Measurements from ENCODE around the gene PCLO.
A peak's percentile ranks its signal among the peaks of the same experiment; 100 is the strongest.

The PCLO gene

DNA sequence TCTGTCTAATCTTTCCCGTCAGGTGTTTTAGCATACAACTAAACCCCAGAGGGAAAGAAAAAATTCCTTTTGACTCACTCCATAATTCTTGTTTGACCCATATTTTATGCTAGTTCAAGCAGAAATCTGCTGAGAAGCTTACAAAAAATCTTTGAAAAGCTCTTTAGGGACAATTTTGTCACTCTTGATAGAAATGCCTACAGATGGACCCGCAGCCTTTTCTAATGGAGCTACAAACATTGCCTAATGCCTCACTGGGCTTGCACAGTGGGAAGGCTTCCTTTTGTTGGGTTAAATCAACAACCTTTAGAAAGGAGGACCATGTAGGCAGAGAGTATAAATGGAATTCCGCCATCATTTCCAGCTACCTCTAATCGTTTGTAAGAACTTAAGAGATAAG, 344.5 kb downstream of the PCLO start:
- no peak for DNase-seq

DNA sequence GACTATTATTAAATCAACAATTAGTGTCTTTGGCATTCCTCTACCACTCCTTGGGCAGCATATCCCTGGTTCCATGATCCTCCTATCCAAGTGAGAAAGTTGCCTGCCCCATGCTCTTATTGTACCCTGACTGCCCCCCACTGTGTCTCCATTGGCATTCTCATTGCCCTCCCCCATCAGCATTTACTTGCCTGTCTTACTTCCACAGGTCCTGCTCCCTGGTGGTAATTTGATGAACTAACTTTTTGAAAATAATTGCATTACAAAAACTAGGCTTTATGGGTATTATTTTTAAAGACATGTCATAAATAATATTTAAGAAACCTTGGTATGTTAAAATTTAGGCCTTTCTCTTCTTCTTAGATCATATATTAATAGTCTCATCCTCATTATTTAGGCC, 346.4 kb downstream of the PCLO start:
- DNase-seq = no peak

DNA sequence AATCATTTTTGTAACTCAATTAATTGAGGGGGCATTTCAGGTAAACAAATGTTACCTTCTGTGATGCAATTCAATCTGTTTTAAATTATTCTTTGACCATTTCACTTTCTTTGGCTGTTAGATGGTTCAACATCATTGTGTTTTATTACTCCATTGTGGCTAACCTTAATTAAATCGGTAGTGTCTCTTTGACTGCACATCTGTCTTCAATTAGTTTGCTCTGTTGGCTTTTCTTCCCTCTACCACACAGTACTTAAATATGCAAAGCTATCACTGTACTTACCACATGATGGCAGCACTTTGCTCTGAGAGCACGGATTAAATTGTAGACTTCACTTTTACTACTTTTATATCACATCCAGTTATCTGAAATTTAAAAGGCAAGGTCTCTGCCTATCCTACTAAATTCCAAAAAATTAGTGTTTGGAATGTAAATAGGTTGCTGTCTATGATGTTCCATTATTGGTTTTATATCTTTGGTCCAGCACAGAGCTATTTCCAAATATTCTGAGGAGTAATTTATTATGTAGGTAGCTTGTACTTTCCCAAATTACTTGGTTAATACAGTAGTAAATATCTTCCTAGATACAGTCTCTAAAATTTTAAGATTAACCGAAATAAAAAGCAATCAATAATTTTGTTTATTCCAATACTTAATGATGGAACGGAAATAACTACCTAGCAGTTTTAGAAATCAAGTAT, 352.0 kb downstream of the PCLO start:
- peak; percentile 51 to 70 for DNase-seq

DNA sequence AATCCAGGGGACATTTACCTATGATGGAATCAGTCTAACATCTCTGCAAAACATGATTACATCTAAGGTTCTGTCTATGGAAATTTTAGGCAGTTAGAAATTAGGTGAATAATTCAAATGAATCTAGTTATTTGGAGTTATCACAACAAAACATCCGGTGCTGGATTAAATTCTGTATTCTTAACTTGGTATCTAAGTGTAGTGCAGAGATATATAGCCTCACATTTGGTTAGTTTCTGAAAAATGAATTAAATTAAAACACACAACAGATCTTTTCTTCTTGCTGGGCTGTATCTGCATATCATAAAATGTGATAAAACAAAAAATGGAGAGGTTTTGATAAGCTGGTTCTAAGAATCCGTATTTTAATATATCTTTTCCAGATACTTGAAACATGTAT, 354.1 kb downstream of the PCLO start:
- no peak for DNase-seq

DNA sequence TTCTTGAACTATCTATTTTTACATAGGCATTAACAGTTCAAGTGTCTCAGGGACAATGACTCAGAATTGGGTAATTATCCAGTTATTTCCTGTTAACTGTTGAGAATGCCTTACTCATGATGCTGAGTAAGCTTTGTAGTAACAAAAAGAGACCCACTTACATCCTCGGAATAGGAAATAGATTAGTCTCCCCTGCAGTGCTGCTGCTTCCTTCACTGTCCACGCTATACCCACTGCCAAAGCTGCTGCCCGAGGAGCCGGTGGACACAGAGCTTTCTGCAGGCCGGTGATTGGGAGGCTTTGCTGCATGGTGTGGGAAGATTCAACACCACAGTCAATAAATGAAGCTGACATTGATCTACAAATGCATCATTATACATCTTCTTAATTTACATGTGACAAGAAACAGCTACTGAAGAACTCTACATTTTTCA, 357.1 kb downstream of the PCLO start:
- DNase-seq = no peak

DNA sequence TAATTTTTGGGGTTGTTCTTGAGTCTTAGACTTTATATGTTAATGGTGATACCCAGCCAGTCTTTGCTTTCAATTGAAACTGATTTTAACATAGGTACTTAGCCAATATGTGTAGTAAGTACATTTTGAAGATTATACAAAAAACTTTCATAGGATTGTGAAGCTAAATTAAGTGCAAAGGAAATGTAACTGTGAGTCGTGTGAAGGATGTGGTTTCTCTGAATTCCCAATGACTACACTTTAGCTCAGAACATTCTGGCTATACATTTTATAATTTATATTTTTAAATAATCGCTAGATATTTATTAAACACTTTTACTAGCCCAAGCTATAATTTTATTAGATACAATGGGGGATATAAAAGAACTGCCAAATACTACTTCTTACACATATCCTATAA, 359.3 kb downstream of the PCLO start:
- DNase-seq = no peak

DNA sequence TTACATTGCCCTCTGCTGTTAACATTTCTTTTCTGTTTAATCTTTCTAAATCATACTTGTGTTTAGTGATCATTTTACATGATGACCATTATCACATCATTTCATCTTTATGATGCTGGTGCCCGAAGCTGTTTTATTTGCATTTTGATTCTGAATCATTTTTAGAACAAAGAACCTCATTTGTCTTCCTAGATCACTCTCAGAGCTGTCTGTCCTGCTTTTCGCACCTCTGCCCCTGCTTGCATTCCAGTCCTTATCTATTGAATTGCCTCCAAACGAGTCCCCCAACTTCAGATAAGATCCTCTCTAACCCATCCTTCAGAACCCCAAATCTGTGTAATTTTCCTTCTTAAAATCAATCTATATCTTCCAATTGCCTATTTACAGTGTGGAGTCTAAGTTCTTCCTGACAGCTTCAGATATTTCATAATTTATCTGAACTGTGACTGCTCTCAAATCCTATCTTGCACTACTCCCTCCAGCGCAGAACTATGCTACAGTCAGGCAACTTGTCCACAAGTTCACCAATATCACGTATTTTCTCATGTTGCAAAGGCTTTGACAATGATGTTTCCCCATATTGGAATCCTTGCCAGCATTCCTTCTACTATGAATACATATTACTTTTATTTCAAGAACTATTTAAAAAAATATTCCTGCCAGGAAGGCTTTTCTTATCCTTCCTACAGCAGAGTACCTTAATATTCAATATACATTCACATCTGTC, 372.6 kb downstream of the PCLO start:
- no peak for DNase-seq

DNA sequence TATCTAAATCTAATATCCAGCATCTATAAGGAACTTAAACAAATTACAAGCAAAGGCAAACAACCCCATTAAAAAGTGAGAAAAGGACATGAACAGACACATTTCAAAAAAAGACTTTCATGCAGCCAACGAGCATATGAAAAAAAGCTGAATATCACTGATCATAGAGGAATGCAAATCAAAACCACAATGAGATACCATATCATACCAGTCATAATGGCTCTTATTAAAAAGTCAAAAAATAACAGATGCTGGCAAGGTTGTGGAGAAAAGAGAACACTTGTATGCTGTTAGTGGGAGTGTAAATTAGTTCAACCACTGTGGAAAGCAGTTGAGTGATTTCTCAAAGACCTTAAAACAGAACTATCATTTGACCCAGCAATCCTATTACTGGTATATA, 384.7 kb downstream of the PCLO start:
- DNase-seq = no peak

DNA sequence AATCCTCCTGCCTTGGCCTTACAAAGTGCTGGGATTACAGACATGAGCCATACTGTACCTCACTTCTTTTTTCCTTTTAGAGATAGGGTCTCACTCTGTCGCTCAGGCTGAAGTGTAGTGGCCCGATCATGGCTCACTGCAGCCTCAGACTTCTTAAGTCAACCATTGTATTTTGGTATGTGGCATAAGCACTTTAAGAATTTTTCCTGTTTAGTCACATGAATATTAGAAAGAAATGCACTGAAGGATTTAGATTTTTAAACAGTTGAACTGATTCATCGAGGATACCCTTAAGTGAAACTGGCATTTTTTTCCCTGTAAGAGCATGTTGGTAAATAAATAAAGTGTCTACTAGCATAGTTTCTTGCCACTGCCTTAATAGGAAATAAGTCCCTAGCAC, 399.8 kb downstream of the PCLO start:
- no peak for DNase-seq

DNA sequence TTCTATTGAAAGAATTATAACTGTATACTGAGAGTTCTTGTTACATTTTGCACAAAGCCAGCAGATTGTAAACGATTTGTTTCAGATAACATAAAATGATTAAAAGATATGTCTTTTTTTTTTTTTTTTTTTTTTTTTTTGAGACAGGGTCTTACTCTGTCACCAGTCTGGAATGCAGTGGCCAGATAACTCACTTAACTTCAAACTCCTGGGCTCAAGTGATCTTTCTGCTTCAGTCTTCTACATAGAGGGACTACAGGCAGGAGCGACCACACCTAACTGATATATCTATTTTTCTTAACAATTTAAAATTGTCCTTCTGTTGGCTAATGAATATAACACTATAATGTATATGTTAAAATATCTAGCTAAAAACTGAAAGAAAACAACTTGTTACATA, 401.9 kb downstream of the PCLO start:
- no peak for DNase-seq

DNA sequence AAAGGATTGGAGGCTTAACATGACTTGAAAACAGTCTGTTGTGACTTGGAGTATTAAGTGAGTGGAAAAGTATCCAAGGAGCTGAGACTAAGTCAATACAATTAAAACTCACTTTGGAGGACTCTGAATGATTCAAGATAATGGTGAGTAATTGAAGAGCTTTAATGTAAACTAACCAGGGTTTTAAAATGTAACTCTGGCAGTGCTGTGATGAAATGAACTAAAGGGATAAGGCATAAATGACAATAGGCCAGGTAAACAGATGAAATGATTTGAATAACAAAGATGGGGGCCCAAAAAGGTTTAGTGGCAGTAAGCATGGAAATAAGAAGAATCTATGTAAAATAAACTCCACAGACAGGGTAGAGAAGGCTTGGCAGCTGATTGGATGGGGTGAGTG, 402.6 kb downstream of the PCLO start:
- DNase-seq = no peak

DNA sequence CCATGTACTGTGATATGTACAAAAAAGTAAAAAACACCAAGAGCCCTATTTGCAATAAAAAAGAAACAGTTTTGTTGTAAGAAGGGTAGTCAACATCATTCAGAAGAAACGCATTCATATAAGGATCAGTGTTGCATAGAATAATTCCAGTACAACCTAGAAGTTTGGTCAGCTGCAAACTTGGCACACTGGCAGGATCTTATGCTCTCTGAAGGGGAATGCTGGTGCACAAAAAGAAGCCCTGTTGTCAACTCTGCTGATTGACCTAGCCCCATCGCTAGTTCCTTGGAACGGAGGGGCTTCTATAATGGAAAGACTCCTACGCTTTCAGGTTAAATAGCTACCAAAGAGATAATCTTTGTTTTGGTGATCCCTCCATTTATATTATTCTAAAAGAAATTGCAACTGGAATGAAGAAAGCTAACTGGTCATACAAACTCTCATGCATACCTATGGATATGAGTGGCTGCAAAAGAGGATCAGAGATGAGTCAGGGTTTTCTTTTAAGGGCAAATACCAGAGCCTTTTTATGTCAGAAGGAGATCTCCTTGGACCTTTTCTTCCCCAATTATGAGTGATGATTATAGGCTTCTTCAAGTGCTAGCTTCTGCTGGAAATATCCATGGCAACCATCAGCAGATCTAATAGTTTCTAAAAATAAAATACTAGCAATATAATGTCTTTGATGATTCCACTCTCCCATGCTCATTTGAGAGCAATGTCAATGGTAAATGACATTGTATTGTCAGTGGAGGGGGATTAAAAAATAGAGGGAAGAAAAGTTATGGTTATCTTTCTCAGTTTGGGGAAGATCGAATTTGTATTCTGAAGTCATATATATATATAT, 406.8 kb downstream of the PCLO start:
- no peak for DNase-seq

DNA sequence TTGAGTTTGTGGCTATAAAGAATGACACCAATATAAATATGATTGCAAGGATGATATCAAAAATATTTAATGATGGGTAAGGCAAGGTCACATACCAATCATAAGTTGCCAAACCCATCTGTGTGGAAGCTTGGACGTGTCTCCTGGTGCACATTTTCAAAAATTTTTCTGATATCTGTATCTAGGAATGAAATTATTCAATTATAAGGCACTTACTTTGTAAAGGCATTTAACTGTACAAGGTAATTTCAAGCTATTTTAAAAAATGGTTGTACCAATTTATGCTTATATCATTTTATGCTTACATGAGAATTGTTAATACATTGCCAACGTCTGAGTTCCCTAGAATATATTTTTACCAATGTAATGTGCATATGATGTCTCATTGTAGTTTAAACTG, 412.7 kb downstream of the PCLO start:
- no peak for DNase-seq

DNA sequence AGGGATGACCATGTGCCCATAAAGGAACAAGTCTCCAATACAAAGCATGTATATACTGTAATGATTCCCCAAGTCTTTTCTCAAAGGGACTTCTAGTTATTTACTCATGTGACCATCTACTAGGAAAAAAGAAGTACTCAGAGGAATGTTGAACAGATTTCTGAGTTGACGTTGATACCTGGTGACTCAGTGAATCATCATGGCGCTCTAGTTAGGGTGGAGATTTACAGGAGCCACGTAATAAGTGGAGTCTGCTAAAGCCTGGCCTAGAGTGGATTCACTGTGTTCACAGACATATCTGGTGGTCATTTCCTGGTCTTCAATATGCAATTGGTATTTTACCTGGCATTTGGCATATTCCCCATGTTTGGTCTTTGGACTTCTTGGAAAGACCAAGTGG, 416.9 kb downstream of the PCLO start:
- DNase-seq = no peak

DNA sequence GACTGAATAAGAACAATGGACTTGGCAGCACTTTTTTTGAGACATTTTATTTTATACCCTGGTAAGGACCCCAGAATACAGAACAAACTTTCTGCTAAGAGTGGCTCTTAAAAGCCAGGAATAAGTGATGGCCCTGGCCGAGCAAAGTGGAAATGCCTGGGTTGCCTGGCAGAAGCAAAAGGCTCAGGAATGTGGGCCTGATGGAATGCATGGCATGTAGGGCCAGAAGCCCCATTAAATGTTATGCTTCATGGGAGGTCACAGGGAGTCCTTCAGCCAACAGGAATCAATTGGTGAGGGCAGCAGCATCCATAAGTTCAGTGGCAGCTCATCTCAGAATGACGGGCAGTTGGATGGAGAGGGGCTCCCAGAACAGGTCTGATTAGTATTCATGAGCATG, 417.6 kb downstream of the PCLO start:
- no peak for DNase-seq

DNA sequence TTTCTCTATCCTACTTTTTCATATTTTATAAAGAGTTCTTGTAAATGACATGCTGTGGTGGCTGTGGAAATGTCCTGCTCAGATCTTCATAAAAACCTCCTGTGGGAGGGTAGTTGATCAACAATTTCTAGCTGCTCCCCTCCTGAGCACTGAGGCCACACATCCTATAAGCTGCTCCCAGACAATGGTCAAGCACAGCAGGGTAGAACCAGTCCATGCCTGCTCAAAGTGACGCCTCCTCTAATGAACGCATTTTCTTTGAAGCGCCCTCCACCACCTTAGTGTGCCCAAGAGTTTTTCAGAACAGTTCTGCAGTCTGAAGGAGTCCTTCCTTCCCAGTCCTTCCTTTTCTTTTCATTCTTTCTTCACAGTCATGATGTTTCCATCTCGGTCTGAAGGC, 420.5 kb downstream of the PCLO start:
- DNase-seq = no peak

DNA sequence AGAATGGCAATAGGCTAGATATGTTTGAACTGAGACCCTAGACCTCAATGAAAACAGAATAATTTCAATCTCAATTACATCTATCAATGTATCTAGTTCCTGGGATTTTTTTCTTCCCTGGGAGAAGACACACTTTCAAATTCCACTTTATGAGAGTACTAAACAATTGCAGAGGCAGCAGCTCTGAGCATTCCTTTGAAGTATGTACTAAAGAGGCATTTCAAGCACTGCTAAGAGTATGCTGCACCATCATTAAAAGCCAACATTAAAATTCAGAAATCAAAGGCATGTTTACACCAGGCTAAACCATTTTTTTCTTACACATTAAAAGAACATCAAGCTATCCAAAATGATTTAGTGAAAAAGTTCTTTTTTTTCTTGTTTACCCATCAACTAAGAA, 421.2 kb downstream of the PCLO start:
- DNase-seq = no peak

DNA sequence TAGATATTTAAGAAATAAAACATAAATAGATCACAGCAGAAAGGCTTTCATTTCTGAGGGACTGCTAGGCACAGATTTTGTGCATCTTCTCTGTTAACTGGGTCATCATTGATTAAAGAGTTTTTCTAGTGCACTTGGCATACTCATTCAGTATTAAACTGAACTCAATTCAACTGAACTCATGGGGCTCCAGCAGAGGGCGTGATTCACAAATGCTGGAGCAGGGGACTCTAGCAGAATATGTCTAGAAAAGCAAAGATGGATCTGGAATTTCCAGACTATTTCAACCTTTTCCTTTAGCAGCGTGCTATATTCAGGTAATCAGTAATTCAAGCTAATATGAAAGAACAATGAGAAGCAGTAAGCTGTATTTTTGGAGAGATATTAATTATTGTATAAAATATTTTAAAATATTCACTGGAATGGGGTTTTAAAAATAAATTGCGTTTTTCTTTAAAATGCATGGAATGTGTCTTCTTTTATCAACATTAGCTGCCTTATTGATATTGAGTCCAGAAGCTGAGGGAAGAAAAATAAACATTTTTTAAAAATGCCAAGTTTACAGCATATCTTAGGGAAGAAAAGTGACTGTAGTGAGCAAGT, 422.3 kb downstream of the PCLO start:
- DNase-seq = peak; percentile 42 to 75

DNA sequence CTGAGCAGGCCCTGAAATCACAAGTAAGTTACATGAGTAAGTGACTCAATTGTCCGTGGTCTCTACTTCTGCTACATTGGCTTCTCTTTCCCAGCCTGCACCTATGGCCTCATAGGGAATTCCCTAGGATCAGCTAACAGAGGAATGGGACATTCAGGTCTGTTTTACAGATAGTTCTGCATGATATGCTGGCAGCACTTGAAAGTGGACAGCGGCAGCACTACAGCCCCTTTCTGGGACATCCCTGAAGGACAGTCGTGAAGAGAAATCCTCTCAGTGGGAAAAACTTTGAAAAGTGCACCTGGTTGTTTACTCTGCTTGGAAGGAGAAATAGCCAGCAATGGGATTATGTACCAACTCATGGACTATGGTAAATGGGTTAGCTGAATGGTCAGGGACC, 426.1 kb downstream of the PCLO start:
- no peak for DNase-seq

DNA sequence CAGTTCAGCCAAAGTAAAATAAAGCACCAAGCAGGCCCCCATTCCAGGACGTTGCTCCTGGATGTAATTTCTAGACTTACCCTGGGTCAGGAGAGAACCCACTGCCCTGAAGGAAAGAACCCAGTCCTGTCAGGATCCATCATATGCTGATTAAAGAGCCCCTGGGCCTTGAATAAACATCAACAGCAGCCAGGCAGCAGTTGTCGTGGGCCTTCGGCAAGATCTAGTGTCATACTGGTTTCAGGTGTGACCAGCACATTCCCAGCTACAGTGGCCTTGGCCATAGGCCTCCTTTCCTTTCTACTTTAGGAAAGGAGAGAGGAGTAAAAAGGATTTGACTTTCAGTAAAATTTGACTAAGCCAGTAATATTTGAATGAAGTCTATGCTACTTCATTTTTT, 430.0 kb downstream of the PCLO start:
- DNase-seq = no peak

DNA sequence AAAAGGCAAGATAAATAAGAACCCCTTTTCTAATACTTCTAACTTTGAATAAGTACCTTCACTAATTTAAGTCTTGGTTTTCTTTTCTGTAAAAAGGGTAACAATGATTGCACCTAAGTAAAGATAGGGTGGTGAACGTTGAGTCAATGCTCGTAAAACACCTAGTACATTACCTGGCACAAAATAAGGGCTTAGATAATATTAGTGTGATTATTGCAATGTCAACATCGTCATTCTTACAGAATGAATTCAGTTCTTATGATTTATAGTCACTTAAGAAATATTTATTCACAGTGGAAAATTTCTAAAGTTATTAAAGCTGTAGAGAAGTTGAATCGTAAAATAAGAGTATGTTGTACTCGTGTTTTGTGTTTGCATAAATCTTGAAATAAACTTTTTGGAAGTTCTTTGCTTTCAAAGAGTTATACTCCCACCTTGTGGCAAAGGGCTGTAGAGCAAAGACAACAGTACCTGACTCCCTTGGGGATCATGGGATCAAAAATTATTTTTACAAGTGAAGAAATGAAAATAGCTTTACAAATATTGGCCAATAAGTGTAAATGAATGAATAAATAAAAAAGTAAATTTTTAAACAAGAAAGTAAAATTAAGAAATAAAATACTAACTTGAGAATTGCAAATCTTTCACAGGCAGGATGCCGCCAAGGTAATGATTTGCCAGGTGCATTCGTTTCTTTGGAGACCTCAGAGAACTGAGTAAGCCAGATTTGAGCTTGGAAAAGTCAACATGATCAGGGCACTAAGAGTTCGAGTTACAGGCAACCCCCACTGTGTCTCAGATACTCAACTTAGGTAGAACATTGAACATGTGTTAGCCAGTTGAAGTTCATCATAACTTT, 433.3 kb downstream of the PCLO start:
- DNase-seq = peak; percentile 36 to 70

DNA sequence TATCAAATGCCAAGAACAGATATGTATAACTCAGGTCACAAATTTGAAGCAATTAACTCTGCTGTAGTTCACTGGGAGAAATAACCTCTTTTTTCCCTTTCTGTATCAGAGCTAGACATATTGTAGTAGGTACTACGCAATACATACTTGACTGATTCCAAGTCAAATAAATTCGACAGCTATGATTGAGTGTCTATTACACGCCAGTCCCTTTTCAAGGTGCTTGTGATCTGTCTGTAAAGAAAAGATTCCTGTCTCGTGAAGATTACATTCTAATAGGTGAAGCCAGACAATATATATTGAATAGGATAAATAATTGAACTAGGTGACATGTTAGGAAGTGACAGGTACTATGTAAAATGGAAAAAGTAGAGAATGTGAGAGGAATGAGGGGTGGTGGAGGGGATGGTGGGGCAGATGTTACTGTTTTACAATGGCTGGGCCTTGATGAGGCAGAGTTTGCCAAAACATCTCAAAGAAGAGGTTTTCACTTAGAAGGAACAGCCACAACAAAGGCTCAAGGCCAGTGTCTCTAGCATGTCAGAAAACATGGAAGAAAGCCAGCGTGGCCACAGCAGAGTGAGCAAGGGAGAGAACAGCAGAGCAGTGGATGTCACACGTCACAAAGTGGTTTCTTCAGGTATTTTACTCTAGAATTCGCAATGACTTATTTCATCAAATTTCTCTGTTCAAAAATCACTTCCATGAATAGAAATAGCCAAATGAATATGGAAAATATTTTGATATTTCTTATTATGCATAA, 436.5 kb downstream of the PCLO start:
- peak; percentile 66 to 79 for DNase-seq
